Measurements from ENCODE around the gene ROCK1. TPM values are rescaled to one million over a fixed set of nuclear protein-coding genes. Genes with fewer than 3 reads are reported as not detected.

Gene ROCK1
- total and polyA plus RNA-seq, 2 of the 8 experiments (the other 6 are each of a cell fraction or from before 2014, with no cell fraction given), result 4.2 to 48.9 TPM

DNA sequence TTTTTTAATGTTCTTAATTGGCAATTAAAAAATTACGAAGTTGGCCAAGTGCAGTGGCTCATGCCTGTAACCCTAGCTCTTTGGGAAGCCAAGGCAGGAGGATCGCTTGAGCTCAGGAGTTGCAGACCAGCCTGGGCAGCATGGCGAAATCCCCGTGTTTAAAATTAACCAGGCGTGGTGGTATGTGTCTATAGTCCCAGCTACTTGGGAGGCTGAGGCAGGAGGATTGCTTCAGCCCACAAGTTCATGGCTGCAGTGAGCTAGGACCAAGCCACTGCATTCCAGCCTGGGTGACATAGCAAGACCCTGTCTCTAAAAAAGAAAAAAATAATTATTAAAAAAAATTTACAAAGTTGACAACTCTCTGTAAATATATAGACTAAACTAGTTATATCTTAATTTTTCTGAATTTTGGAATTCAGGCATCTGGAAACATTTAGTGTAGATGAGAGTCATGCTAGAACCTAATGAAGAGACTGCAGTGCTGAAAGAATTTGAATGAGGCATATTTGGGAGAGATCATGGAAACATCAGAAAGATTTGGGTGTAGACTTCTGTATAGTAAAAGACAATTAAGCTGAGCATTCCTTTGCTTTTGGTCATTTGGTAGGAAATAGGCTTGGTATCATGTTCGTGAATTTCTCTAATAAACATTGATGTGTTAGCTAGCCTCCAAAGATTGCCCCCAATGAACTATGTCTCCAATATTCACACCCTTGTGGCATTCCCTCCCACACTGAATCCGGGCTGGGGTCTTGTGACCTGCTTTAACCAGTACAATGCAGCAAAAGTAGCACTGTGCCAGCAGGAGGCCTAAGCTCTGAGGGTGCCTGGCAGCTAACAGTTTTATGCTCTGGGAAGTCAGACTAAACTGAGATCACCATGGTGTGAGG lies 4.2 kb upstream of the ROCK1 start (continued):
- TF ChIP-seq, protein P1, sequence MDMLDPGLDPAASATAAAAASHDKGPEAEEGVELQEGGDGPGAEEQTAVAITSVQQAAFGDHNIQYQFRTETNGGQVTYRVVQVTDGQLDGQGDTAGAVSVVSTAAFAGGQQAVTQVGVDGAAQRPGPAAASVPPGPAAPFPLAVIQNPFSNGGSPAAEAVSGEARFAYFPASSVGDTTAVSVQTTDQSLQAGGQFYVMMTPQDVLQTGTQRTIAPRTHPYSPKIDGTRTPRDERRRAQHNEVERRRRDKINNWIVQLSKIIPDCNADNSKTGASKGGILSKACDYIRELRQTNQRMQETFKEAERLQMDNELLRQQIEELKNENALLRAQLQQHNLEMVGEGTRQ (IDR thresholded peaks at IDR 0.05; ENCODE audit: low read length), result peak; percentile 6; the same call in 1 of the 2 replicates
- TF ChIP-seq TEAD4 (IDR thresholded peaks at IDR 0.05; ENCODE audit: low read depth, low read length), result no peak
- 0 out of 2 replicates have a peak, but pooled peaks have one; percentile 44 for TF ChIP-seq MAX (IDR thresholded peaks at IDR 0.05)

Measured in H1 (cell line).